ENCODE measurements around the gene TCERG1L.
"Not testable (repeated sequence)": the region's sequence is repeated elsewhere in the genome, so short reads cannot be mapped to it uniquely, and the experiment has no call there.

The TCERG1L gene

DNA sequence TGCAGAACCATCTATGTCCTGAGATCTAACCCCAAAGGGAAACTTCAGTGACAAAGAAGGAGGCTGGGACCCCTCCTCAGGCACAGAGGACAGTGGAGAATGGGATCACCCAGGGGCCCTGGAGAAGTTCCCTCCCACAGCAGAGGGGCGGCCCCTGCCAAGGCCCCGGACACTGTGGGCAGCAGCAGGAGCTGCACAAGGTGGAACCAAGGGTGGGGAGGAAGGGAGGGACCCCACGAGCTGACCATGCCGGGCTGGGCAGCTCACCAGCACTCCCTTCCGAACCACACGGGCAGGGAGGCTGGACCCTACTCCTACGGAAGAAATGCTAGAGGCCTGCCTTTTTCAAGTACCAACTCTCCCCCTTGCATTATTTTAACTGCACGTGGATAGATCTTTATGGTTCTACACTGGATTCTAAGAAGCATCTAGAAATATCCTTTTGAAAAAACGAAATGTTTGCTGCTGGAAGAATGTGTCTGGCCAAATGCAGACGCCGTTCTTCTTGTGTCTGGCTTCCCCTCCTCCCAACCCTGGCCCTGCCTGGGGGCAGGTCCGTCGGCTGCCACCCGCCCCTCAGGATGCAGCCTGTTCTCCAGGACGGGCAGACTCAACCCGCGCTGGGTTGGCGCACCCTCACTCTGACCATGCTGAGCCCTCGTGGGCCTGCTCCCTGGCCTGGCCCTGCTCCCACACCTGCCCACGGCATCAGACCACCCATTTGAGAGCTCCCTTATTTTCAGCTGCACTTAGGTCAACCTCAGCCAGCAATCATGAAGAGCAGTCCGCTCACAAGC lies 193.9 kb downstream of the TCERG1L start:
- DNase-seq, result no peak

DNA sequence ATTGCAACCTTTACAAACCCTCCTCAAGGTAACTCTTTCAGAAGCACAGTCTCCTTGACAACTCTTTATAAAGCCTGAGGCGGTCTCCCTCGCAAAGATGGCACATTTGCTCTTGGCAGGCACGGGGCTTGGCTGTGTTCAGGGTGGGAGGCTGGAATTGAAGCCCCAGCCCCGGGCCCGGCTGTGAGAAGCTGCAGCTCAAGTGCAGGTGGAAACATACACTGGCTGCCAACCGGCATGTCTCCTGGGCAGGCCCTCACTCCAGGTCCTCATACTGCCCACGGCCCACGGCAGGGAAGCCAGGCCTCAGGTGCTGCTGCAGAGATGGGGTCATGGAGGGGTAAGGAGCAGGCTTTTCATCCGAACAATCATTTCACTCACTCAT lies 194.5 kb downstream of the TCERG1L start:
- DNase-seq, result no peak

DNA sequence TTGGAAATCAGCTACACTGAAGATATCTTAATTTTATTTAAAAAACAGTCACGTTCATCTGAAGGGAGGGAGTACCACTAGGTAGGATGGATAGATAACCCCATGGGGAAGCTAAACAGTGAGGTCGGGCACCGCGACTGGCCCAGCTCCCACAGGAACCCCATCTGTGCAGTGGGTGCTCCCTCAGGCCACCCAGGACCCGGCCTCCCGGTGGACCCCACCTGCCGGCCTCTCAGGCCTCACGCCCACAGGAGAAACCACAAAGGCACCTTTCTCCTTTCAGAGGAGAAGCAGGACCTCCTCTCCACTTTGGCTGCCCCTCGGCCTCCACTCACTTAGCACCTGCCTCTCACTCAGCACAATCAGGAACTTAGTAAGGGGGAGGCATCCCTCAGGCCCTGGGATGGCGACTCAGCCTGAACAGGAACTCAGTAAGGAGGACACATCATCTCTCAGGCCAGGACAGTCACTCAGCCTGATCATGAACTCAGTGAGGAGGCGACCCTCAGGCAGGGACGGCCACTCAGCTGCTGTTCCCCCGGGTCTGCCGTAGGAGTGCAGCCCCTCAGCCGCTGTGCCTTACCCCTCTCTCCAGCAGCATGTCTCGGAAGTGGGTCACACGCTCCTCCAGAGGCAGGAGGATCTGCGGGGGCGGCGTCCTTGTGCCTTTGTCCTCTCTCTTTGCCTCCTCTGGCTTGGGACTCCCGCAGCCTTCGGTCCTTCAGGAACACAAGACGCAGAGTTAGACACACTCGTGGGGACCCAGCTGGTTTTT lies 195.1 kb downstream of the TCERG1L start:
- no peak for DNase-seq

DNA sequence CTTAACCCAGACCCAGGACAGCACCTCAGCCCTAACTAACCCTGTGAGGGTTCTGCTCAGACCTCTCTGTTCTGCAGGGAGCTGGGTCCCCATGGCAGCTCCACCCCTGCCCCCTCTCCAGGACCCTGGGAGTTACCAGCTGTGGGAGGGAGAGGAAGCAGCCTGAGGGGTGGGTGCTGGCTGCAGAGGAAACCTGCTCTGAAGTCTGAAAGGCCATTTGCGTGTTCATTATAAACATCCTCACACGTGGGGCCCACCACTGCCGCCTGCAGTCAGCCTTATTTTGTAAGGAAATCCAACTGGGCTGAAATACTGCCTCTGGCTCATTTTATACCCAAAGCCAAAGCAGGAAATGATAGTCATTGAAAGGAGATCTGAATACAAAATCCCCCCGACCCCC lies 195.7 kb downstream of the TCERG1L start:
- DNase-seq, result no peak

DNA sequence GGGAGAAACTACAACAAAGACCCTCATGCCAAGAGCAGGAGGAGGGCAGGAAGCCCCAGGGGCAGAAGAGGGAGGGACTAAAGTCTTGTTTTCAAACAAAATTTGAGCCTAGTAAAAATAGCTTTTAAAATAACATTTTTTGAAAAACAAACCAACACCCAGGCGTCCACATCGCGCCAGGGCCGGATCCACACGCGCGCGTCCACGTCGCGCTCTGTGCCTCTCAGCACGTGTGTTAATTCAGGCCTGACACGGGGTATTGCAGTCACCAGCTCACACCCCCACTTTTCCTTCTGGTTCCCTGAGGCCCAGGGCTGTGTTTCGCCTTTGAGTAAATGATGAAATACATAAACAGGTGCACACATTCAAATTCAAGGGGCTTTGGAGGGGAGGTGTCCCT lies 196.2 kb downstream of the TCERG1L start:
- DNase-seq, result no peak

DNA sequence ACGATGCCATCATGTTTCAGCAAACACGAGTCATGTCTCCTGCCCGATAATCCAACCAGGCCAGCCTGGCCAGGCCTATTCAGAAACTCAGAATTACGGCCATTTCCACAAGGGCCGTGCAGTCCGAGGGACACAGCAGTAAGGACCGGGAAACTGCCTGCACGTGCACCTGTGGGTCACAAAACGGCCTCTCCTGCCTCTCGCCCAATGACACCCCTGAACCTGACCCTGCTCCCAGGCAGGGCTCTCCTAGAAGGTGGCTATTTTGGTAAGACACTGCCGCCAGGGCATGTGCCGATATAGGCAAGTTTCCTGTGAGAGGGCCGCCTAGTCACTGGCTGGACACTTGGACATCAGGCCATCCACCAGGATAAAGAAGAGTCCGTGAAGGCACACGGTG lies 196.7 kb downstream of the TCERG1L start:
- DNase-seq, result no peak

DNA sequence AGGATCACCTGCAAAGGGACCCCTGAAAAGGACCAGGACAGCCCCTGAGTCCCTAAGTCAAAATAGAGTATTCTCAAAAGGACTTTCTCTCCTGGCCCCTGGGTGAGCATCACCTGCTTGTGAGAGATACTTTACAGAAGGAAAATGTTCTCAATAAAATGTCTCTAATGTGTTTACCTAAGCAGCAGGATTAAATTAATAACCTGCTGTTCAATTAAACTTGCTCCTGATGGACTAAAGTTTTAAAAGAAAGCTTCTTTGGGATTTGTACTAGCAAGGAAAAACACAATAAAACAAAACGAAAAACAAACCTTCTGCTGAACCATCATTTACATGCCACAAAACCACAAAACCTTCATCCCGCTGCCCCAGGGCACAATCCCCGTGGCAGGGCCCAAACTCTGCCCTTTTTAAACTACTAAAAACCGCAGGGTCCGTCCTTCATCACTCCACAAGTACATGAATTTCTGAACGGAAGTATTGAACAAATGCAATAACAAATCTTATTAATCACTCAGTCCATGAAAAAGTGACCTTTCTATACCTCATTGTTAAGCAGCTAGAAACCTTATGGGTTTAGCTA lies 197.7 kb downstream of the TCERG1L start:
- DNase-seq, result no peak

DNA sequence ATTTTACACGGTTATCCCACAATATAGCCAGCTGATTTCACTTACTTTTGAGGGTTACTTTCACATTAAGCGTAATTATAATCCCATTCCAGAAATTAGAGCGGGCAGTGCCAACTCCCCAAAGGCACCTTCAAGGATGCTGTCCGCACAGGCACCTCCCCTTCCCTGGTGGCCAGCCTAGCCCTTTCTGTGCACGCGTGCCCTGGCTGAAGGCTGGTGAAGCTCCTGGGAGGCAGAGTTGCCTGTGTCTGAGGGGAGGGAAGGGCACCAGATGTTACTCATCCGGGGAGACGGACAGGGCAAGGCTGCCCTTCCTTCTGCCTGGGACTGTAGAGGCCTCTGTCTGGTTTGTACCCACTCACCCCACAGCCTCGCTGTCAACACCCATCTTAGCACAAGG lies 198.4 kb downstream of the TCERG1L start:
- no peak for DNase-seq

DNA sequence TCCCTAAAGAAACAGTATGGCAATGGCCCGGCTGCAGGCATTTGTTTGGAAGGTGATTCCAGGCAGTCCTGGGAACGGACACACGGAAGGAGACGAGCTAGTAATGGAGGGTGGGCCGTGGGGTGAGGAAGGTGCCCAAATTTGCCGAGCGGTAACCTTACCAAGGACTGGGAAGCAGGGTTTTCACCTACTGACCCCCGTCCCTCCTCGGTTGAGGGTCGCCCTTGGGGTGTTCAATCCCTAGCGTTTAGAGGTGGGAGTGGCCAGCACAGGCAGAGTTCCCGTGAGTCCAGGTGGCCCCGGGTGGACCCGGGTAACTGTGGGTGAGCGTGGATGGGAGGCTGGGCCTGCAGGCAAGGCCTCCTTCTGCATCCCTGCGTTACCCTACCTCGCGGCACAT lies 198.8 kb downstream of the TCERG1L start:
- DNase-seq, result no peak

DNA sequence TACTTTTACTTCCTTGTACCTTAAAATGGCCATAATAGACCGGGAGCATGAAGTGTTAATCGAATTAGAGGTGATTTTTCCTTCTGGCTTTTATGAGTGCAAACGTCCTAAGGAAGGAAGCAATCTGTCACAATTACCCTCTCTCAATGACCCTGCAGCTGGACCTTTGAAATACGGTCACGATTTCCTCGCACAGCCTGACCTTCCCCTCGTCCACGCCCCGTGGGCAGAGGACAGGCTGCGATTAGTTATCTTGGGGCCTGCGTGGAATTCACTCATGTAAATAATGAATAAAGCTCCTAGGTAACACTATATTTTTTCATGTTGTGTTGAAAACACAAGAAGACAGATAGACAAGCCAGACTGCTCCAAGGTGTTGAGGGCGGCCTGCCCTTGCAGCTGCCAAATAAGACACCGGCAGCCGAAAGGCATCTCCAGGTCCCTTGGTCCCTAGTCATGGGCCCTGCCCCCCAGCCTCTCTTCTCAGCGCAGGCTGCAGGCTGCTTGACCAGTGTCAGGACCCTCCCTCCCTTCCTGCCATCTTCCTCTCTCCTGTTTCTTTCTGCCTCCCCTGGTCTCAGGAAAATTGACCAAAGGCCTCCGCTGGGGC lies 199.9 kb downstream of the TCERG1L start:
- DNase-seq, result no peak

DNA sequence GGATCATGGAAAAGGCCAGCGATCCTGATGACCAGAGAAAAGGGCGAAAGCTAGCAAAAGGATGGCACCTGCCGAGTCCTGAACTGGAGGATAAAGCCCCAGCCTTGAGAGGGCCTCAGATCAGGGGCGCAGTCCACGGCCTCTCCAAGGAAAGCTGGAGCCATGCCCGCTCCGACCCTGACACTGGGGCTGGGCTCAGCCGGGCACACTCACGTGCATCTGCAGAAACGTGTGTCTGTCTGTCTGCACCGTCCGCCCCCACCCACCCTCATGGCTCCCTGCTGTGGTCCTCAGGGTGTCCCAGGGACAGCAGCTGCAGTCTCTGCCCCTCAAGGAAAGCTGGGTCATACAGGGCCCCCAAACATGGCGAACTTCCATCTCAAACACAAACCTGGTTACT lies 200.5 kb downstream of the TCERG1L start:
- no peak for DNase-seq

DNA sequence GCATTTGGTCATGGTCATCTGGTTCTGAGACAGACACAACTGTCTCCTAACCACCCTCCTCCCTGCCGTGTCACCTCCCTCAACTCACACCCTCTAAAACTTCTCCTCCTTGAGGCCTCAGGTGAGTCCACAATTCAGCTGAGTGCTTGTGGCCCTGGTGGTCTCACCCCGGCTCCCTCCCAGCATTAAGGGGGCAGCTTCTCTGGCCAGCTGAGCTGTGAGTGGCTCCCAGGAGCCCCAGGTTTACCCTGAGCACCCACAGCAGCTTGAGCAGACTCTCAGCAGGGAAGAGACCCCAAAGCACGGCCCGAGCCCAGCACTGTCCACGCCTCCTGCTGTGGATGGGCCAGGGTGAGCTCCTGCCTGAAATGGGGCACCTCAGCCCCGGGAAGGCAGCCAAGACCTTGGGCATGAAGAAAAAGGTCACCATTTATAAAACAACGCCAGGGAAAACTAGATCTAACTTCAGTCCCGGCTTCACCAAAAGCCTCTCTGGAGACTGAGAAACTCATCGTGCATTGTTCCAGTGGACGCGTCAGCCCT lies 201.2 kb downstream of the TCERG1L start:
- DNase-seq, result no peak

DNA sequence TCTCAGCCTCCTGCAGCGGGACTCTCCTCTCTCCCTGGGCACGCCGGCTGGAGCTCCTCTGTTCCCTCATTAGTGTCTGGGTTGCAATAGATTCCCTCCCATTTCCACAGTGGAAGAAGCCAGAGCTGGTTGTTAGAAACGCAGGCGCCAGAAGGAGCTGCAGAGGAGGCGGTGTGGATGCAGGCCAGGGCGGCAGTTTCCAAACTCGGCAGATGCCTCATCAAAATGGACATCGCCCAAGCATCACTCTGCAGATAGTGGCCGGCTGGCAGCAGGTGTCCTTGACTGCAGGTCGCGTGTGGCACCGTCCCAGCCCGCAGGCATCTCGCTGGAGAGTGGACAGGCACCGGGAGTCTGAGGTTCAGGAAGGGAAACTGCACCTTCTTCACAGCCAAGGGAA lies 201.8 kb downstream of the TCERG1L start:
- DNase-seq, result no peak

DNA sequence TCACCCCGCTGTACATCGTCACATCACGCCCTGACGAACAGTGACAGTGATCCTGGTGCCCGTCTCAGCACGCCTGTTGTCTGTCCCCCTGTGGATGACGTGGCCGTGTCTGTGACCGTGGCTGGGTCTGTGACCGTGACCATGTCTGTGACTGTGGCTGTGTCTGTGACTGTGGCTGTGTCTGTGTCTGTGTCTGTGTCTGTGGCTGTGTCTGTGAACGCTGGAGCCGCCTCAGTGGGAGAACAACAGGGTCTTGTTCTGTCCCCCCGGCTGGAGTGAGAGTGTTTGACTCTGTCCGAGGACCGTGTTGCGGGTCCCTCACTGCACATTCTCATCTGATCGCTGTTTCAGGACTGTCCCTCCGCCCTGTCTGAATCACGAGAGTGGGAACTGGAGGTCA lies 202.2 kb downstream of the TCERG1L start:
- DNase-seq, result no peak

DNA sequence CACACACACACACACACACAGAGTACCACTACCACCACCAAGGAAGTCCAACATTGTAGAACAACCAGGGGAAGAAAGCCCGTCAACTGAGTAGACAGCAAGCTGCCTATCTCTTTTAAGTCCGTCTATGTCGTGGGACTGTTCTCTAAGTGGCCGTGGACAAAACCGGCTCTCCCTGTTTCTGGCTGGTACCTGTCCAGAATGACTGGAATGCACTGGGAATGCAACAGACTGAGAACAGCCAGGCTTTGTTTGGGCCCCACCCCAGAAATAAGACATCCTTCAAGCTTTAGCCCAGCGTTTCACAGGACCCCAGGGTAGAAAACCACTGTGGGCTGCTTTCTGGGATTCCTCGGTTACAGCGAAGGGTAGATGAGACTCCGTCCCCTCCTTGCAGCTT lies 203.6 kb downstream of the TCERG1L start:
- no peak for DNase-seq

DNA sequence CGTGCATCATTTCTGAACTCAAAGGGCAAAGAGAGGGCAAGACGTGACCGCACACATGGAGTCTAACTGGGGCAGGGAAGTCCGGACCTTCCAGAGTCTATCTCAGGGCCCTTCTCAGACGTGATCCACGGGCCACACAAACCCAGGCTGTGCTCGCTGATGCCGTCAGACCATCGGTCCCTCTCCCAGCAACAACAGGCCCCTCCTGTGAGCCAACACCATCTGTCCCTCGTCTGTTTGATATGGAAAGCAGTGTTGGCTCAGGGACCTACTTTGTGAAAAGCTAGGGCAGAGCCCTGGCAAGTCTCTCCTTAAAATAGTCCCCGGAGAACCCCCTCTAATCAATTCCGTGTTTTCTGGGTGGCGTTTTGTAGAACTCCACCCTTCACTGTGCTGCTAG lies 208.8 kb downstream of the TCERG1L start:
- DNase-seq, result no peak

DNA sequence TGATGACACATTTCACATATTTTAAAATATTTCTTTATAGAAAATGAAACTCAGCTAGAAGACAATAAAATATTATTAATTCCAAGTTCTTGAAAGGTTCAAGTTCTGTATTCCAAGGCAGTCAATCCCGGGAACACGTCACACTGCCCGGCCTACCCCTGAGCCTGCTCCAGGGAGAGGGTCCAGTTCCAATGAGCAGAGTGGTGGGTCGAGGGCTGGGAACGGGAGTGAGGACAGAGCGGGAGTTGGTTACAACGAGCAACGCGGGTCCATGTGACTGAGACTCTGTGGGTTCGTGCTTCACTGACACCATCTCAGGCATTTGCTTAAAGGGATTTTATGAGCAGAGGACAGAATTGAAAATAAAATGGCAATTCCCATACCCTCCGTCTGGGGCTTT lies 209.4 kb downstream of the TCERG1L start:
- no peak for DNase-seq

DNA sequence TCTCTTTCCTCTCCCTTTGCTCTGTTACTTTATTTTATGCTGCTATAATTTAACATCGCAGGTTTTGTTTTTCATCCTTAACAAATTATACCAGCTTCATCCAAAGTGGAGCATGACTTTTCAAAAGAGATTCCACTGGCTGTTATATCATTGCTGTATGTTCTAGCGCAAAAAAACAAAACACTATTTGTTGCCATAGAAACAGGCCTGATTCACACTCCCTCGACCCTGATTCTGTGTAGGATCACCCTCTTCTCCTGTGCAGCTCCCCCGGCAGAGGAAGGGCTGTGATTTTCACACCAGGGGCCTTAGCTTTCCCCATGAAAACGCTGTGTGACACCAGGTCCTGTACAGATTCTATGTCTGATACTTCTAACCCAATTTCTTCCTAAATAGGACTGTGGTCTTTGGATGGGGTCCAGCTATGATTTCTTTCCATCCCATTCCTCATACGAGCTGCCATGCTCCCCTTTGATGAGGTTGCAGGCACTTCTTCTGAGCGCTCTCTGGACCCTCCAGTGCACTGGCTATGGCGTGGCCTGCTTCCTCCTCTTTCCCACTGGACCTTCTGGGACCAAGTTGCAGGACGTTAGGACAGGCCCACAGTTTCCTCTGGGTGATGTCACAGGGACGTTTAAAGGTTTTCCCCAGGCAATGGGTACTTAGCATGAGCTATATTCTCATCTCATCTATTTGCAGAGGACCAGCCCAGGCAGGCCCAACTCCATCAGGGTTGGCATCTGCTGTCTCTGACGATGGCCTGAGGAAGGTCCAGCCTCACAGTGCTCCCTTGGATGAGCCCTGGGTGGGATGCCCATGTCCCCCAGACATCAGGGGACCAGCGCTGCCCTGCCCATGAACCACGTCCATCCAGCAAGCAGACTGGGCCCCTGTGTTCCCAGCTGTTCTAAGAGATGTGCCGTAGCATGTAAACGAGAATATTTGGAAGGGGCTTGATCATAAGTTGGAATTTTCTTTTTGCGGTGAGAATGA lies 210.8 kb downstream of the TCERG1L start:
- DNase-seq, result not testable (repeated sequence)

DNA sequence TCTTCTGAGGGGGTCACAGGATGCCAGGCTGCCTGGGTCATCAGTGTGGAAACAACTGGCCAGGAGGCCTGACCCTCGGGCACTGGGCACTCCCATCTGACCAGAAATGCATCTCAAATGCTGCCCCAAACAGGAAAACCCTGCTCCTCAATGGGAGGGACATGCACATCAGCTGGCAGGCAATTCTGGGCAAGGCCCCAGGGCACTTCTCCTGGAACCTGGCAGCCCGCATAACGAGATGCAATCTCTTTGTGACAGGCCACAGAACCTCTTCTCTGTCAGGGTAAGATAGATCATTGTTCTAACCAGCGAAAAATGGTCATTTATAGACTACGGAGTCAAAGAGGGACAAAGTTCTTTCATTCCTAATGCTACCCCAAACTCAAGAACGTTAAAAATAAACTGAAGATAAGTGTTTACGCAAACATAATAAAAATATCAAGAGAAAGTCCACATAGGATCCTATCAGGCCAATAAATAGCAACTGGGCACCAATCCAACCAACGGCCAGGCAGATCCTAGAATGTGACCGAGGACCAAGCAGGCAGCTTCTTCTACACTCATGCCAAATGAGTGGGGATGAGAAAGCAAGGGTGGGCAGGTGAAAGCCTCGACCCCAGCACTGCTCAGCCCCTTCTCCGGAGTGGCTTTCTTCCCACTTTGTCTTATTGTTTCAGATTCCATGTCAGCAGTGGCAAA lies 212.3 kb downstream of the TCERG1L start:
- no peak for DNase-seq

DNA sequence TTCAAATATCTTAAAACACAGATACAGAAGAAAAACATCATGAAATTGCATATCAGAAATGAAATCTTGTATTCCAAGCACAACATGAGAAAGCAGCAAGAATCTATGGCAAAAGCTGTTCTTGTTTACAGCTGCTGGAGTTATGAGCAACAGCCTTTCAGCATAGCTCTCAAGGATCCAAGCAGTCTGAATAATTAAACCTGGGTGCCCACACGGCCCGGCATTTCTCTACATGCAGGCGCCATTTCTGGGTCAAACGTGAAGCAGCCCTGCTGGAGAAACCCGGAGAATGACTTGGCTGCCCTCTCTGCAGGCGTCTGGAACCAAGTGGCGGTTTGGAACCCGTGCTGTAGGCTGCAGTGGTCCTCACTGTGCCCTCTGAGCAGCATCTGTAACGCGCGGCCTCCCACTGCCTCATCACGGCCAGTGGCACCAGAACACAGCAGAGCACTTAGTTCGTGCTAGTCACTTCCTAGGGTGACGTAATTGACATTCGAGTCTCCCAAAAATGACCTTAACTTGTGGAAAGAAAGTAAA lies 213.0 kb downstream of the TCERG1L start:
- no peak for DNase-seq

DNA sequence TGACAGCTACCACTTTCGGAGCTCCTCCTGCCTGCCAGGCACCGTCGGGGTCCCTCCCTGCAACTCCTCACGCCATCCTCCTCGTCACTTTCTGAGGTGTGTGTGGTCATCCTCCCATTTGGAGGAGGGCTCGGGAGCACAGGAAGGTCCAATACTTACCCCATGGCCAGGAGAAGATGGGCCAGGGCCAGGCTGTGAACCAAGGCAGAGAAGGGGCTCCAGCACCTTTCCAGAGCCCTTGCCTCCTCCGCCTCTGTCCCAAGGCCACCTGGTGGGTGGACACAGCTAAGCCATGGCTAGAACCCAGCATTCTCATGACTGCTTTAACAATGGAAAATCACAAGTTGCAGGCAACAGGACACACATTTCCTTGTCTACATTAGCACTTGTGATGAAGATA lies 215.5 kb downstream of the TCERG1L start:
- DNase-seq, result no peak

DNA sequence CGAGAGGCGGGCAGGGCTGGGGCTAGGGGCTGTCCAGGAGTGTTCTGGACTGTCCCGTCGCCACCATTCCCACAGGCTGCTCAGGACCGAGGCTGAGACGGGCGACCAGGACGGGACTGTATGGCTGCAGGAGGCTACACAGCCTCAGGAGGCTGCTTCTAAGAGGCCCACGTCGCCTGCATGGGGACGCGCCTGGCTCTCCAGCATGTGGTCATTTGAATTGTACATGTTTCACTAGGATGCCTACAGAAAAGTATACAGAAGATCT lies 216.3 kb downstream of the TCERG1L start:
- DNase-seq, result no peak
